Lung (tissue), 12 donors: ENCODE measurements around the gene ZNRF4. TPM values are rescaled to one million over a fixed set of nuclear protein-coding genes. Genes with fewer than 3 reads are reported as not detected.

Experiments used
- ATAC-seq: fragments of 200-7000 bp; cut with Tn5 transposase; one replicate; pipeline ENCODE4 v1.9.1; 2020; ENCODE audit warnings: moderate number of reproducible peaks; ENCODE audit not compliant: insufficient read depth, low FRiP score
- DNase-seq, 3 donors: peaks; one replicate each; pipeline ENCODE4 v3.0.0-alpha.2; 2013 to 2017
- H3K27ac ChIP-seq, 2 donors: one replicate each; pipeline ENCODE4 v1.5.1; 2013; ENCODE audit warnings: mild to moderate bottlenecking in 2 of 2, moderate library complexity in 2 of 2, control low read depth in 1 of 2, inconsistent platforms in 1 of 2, low read depth in 1 of 2, low read length in 1 of 2
- H3K27me3 ChIP-seq, 3 donors: one replicate each; pipeline ENCODE4 v1.5.1; 2013; ENCODE audit warnings: low read length in 2 of 3; ENCODE audit not compliant: control insufficient read depth in 3 of 3, insufficient read depth in 3 of 3
- H3K36me3 ChIP-seq, 4 donors: one replicate each; pipeline ENCODE4 v1.5.1; 2013; ENCODE audit warnings: low read length in 4 of 4, mild to moderate bottlenecking in 1 of 4, moderate library complexity in 1 of 4; ENCODE audit not compliant: control insufficient read depth in 4 of 4, insufficient read depth in 4 of 4
- H3K4me1 ChIP-seq, 5 donors: one replicate each; pipeline ENCODE4 v1.5.1; 2013; ENCODE audit warnings: low read length in 5 of 5, mild to moderate bottlenecking in 2 of 5, moderate library complexity in 1 of 5; ENCODE audit not compliant: control insufficient read depth in 5 of 5, insufficient read depth in 5 of 5
- H3K4me3 ChIP-seq: one replicate; pipeline ENCODE4 v1.5.1; 2013; ENCODE audit warnings: mild to moderate bottlenecking, control low read depth, moderate library complexity
- H3K9ac ChIP-seq, 2 donors: one replicate each; pipeline ENCODE4 v1.5.1; 2013; ENCODE audit warnings: low read length in 2 of 2, control low read depth in 1 of 2; ENCODE audit not compliant: insufficient read depth in 1 of 2
- H3K9me3 ChIP-seq, 4 donors: one replicate each; pipeline ENCODE4 v1.5.1; 2013; ENCODE audit warnings: low read length in 3 of 4, mild to moderate bottlenecking in 1 of 4, moderate library complexity in 1 of 4; ENCODE audit not compliant: control insufficient read depth in 4 of 4, insufficient read depth in 3 of 4
- CTCF ChIP-seq: IDR thresholded peaks from 2 replicates; pipeline ENCODE4 v1.5.1; 2012; ENCODE audit warnings: mild to moderate bottlenecking; ENCODE audit errors: control extremely low read depth, extremely low read depth
- WGBS, 2 donors: extraction: QIAGEN DNeasy Blood & Tissue Kit; methylation state at CpG; one replicate each; pipeline ENCODE4 v1.1.7; 2013; 5-methylcytosine and 5-hydroxymethylcytosine counted together
- polyA plus RNA-seq, 2 donors: library from polyadenylated mRNA; stranded (reverse); fragments of 200-250 nt; gene quantifications; one replicate each; pipeline ENCODE4 v1.2.1, GENCODE V29; 2013
- total RNA-seq, 2 donors: library from RNA; depleted of rRNA in 1 of 2; stranded (reverse); fragments of >200 nt in 1 of 2; gene quantifications; one replicate each; pipeline ENCODE4 v1.2.1, GENCODE V29; 2014 to 2021
- donor health status: control.
- donor health status: control.
- donor health status: Bipolar disorder and iron deficiency.
- donor health status: healthy.
- donor health status: DM: yes; HTN: yes; CAD: no.

ZNRF4 gene
- total and polyA plus RNA-seq, 4 donors = not detected

GRCh38 chr19:5492635-5493409, 37.6 kb downstream of the ZNRF4 start:
- no peak overlapping the region for H3K27ac ChIP-seq
- TF ChIP-seq CTCF = no peak
- 8 to 9% methylated on average over 31 of the region's 31 CpGs for WGBS, 2 donors
- no peaks in the 10 kb centered on the region for H3K36me3 ChIP-seq
- peaks cover 0 to 3% (median 0%) of the 10 kb centered on the region in 4 donors for H3K9me3 ChIP-seq
- H3K27me3 ChIP-seq = peaks cover 9 to 30% (median 20%) of the 10 kb centered on the region in 3 donors
- H3K4me3 ChIP-seq = no peak overlapping the region
- ATAC-seq = no peak
- peaks cover 0 to 4% (median 0%) of the 10 kb centered on the region in 5 donors for H3K4me1 ChIP-seq
- H3K9ac ChIP-seq = no peak overlapping the region
- no peak for DNase-seq

GRCh38 chr19:5494773-5495172, 39.6 kb downstream of the ZNRF4 start:
- ATAC-seq = no peak
- H3K4me3 ChIP-seq = no peak overlapping the region
- H3K9ac ChIP-seq = no peak overlapping the region
- peaks cover 0 to 8% (median 0%) of the 10 kb centered on the region in 4 donors for H3K9me3 ChIP-seq
- H3K4me1 ChIP-seq = peaks cover 0 to 4% (median 0%) of the 10 kb centered on the region in 5 donors
- no peaks in the 10 kb centered on the region for H3K36me3 ChIP-seq
- WGBS, 2 donors = 30 to 33% methylated on average over 11 of the region's 11 CpGs
- H3K27ac ChIP-seq = no peak overlapping the region
- no peak for TF ChIP-seq CTCF
- H3K27me3 ChIP-seq = peaks cover 11 to 32% (median 23%) of the 10 kb centered on the region in 3 donors
- no peak for DNase-seq

GRCh38 chr19:5495792-5496191, 40.6 kb downstream of the ZNRF4 start:
- Histone ChIP-seq H3K27me3 (peaks cover 11 to 32% (median 20%) of the 10 kb centered on the region in 3 donors), H3K36me3 (no peaks in the 10 kb centered on the region), H3K27ac (no peak overlapping the region), H3K9ac (no peak overlapping the region), H3K4me1 (peaks cover 0 to 4% (median 0%) of the 10 kb centered on the region in 5 donors), H3K9me3 (peaks cover 0 to 10% (median 0%) of the 10 kb centered on the region in 4 donors), H3K4me3 (no peak overlapping the region)
- no peak for DNase-seq
- ATAC-seq = no peak
- WGBS, 2 donors = 87 to 95% methylated on average over 5 of the region's 5 CpGs
- TF ChIP-seq CTCF = no peak
